Peyer's patch (tissue), 4 donors: Measurements from ENCODE around the gene PCSK2. TPM values are rescaled to one million over a fixed set of nuclear protein-coding genes. Genes with fewer than 3 reads are reported as not detected.

Source experiments
- DNase-seq, 3 donors: peaks; one replicate each; pipeline ENCODE4 v3.0.0-alpha.2; 2017 to 2019
- H3K27ac ChIP-seq, 4 donors: fragments of 200-600 bp; sonication (generic); one replicate each; pipeline ENCODE4 v1.5.1; 2016 to 2019
- H3K27me3 ChIP-seq, 2 donors: fragments of 200-600 bp; sonication (generic); one replicate each; pipeline ENCODE4 v1.5.1; 2019
- H3K36me3 ChIP-seq, 3 donors: fragments of 200-600 bp; sonication (generic); one replicate each; pipeline ENCODE4 v1.5.1; 2016 to 2019
- H3K4me1 ChIP-seq, 4 donors: fragments of 200-600 bp; sonication (generic); one replicate each; pipeline ENCODE4 v1.5.1; 2016 to 2019
- H3K4me3 ChIP-seq, 4 donors: fragments of 200-600 bp; sonication (generic); 1 replicate in 3 of 4; 2 replicates in 1 of 4; pipeline ENCODE4 v1.5.1; 2016 to 2019; ENCODE audit warnings: mild to moderate bottlenecking in 1 of 4
- H3K9me3 ChIP-seq, 4 donors: fragments of 200-600 bp; sonication (generic); one replicate each; pipeline ENCODE4 v1.5.1; 2016 to 2019; ENCODE audit warnings: mild to moderate bottlenecking in 1 of 4
- CTCF ChIP-seq, 6 experiments: fragments of 450-650 bp in 4 of 6; fragments of 200-600 bp in 2 of 6; sonication (generic) in 1 of 6; IDR thresholded peaks; one replicate each; pipeline ENCODE4 v1.5.1; 2017 to 2019; ENCODE audit warnings: antibody characterized with exemption in 6 of 6, mild to moderate bottlenecking in 3 of 6, moderate library complexity in 1 of 6
- POLR2A ChIP-seq, 2 donors: fragments of 450-650 bp; IDR thresholded peaks; one replicate each; pipeline ENCODE4 v1.5.1; 2017; ENCODE audit warnings: antibody characterized with exemption in 2 of 2, mild to moderate bottlenecking in 2 of 2, moderate library complexity in 2 of 2
- total RNA-seq, 4 donors: library from RNA; depleted of rRNA; stranded (reverse); fragments of >200 nt; gene quantifications; one replicate each; pipeline ENCODE4 v1.1.0, GENCODE V29; 2016

Gene PCSK2
- total RNA-seq, 4 donors from 2014 or later, result 0.18 to 0.80 (median 0.57) TPM; not detected in 1

- no peak overlapping the region for H3K4me3 ChIP-seq
- H3K9me3 ChIP-seq, result no peaks in the 10 kb centered on the region
- no peak for TF ChIP-seq CTCF (IDR thresholded peaks at IDR 0.05)
- TF ChIP-seq POLR2A (IDR thresholded peaks at IDR 0.05), result no peak
- no peaks in the 10 kb centered on the region for H3K27me3 ChIP-seq
- H3K27ac ChIP-seq, result no peak overlapping the region
- H3K36me3 ChIP-seq, result no peaks in the 10 kb centered on the region
- DNase-seq, result no peak
- no peaks in the 10 kb centered on the region for H3K4me1 ChIP-seq
Measured at GRCh38 chr20:17467120-17467655, 240.3 kb downstream of the PCSK2 start.

- Histone ChIP-seq H3K36me3 (no peaks in the 10 kb centered on the region), H3K27ac (no peak overlapping the region), H3K27me3 (no peaks in the 10 kb centered on the region), H3K4me1 (no peaks in the 10 kb centered on the region), H3K4me3 (no peak overlapping the region), H3K9me3 (no peaks in the 10 kb centered on the region)
- no peak for TF ChIP-seq POLR2A (IDR thresholded peaks at IDR 0.05)
- TF ChIP-seq CTCF (IDR thresholded peaks at IDR 0.05), result no peak
- DNase-seq, result no peak
Measured at GRCh38 chr20:17468073-17468840, 241.4 kb downstream of the PCSK2 start.

- no peak overlapping the region for H3K4me3 ChIP-seq
- no peak for DNase-seq
- TF ChIP-seq POLR2A (IDR thresholded peaks at IDR 0.05), result no peak
- no peak for TF ChIP-seq CTCF (IDR thresholded peaks at IDR 0.05)
- no peak overlapping the region for H3K27ac ChIP-seq
- no peaks in the 10 kb centered on the region for H3K9me3 ChIP-seq
- H3K27me3 ChIP-seq, result no peaks in the 10 kb centered on the region
- no peaks in the 10 kb centered on the region for H3K36me3 ChIP-seq
- no peaks in the 10 kb centered on the region for H3K4me1 ChIP-seq
Measured at GRCh38 chr20:17469246-17470030, 242.6 kb downstream of the PCSK2 start.

- Histone ChIP-seq H3K27ac (no peak overlapping the region), H3K36me3 (no peaks in the 10 kb centered on the region), H3K27me3 (no peaks in the 10 kb centered on the region), H3K4me1 (no peaks in the 10 kb centered on the region), H3K9me3 (no peaks in the 10 kb centered on the region), H3K4me3 (no peak overlapping the region)
- DNase-seq, result no peak
- TF ChIP-seq POLR2A (IDR thresholded peaks at IDR 0.05) (no peak), CTCF (IDR thresholded peaks at IDR 0.05) (no peak)
Measured at GRCh38 chr20:17470521-17470920, 243.7 kb downstream of the PCSK2 start.

- Histone ChIP-seq H3K27ac (no peak overlapping the region), H3K36me3 (no peaks in the 10 kb centered on the region), H3K9me3 (no peaks in the 10 kb centered on the region), H3K27me3 (no peaks in the 10 kb centered on the region), H3K4me1 (no peaks in the 10 kb centered on the region), H3K4me3 (no peak overlapping the region)
- no peak for DNase-seq
- TF ChIP-seq CTCF (IDR thresholded peaks at IDR 0.05), result no peak
- TF ChIP-seq POLR2A (IDR thresholded peaks at IDR 0.05), result no peak
Measured at GRCh38 chr20:17470973-17471372, 244.1 kb downstream of the PCSK2 start.
